ENCODE results near the gene KTN1. TPM values are rescaled to one million over a fixed set of nuclear protein-coding genes. Genes with fewer than 3 reads are reported as not detected.

The KTN1 gene
- total and polyA plus RNA-seq, 4 donors = 57.1 to 152 (median 80.5) TPM

GRCh38 chr14:55707365-55707804 is 127.4 kb downstream of the KTN1 start:
- WGBS, 2 donors = 40 to 53% methylated on average over 6 of the region's 6 CpGs
- H3K4me3 ChIP-seq = no peak overlapping the region

GRCh38 chr14:55710506-55711041 is 130.6 kb downstream of the KTN1 start:
- Histone ChIP-seq H3K27ac (ENCODE audit: low read depth in 1 of 2, low read length in 1 of 2) (no peak overlapping the region), H3K9ac (ENCODE audit: insufficient read depth in 1 of 2, low read length in 2 of 2) (no peak overlapping the region), H3K27me3 (ENCODE audit: control insufficient read depth in 3 of 3, insufficient read depth in 3 of 3, low read length in 2 of 3) (no peaks in the 10 kb centered on the region), H3K4me1 (ENCODE audit: control insufficient read depth in 5 of 5, insufficient read depth in 5 of 5, low read length in 5 of 5) (peaks cover 0 to under 1% (median 0%) of the 10 kb centered on the region in 5 donors), H3K4me3 (no peak overlapping the region), H3K9me3 (ENCODE audit: control insufficient read depth in 4 of 4, insufficient read depth in 3 of 4, low read length in 3 of 4) (no peaks in the 10 kb centered on the region), H3K36me3 (ENCODE audit: control insufficient read depth in 4 of 4, insufficient read depth in 4 of 4, low read length in 4 of 4) (no peaks in the 10 kb centered on the region)
- ATAC-seq (ENCODE audit: insufficient read depth, low FRiP score) = no peak
- 74 to 75% methylated on average over 2 of the region's 2 CpGs for WGBS, 2 donors
- DNase-seq = no peak
- TF ChIP-seq CTCF (IDR thresholded peaks at IDR 0.05; ENCODE audit: control extremely low read depth, extremely low read depth) = no peak

More at GRCh38 chr14:55707365-55707804, 127.4 kb downstream of the KTN1 start:
- peak; percentile 41 for TF ChIP-seq CTCF (IDR thresholded peaks at IDR 0.05; ENCODE audit: control extremely low read depth, extremely low read depth)
- peaks cover 0 to 3% (median 0%) of the 10 kb centered on the region in 5 donors for H3K4me1 ChIP-seq (ENCODE audit: control insufficient read depth in 5 of 5, insufficient read depth in 5 of 5, low read length in 5 of 5)
- H3K36me3 ChIP-seq (ENCODE audit: control insufficient read depth in 4 of 4, insufficient read depth in 4 of 4, low read length in 4 of 4) = no peaks in the 10 kb centered on the region
- no peaks in the 10 kb centered on the region for H3K27me3 ChIP-seq (ENCODE audit: control insufficient read depth in 3 of 3, insufficient read depth in 3 of 3, low read length in 2 of 3)
- DNase-seq (peak in 2 of 3 donors; percentile 74), ATAC-seq (ENCODE audit: insufficient read depth, low FRiP score) (no peak)
- no peak overlapping the region for H3K27ac ChIP-seq (ENCODE audit: low read depth in 1 of 2, low read length in 1 of 2)
- H3K9ac ChIP-seq (ENCODE audit: insufficient read depth in 1 of 2, low read length in 2 of 2) = no peak overlapping the region
- no peaks in the 10 kb centered on the region for H3K9me3 ChIP-seq (ENCODE audit: control insufficient read depth in 4 of 4, insufficient read depth in 3 of 4, low read length in 3 of 4)

GRCh38 chr14:55711175-55711811 is 131.3 kb downstream of the KTN1 start:
- no peak for TF ChIP-seq CTCF (IDR thresholded peaks at IDR 0.05; ENCODE audit: control extremely low read depth, extremely low read depth)
- H3K9ac ChIP-seq (ENCODE audit: insufficient read depth in 1 of 2, low read length in 2 of 2) = no peak overlapping the region
- ATAC-seq (ENCODE audit: insufficient read depth, low FRiP score) (no peak), DNase-seq (no peak)
- H3K27me3 ChIP-seq (ENCODE audit: control insufficient read depth in 3 of 3, insufficient read depth in 3 of 3, low read length in 2 of 3) = no peaks in the 10 kb centered on the region
- no peak overlapping the region for H3K4me3 ChIP-seq
- no peaks in the 10 kb centered on the region for H3K9me3 ChIP-seq (ENCODE audit: control insufficient read depth in 4 of 4, insufficient read depth in 3 of 4, low read length in 3 of 4)
- WGBS, 2 donors = 67 to 88% methylated on average over 3 of the region's 3 CpGs
- no peak overlapping the region for H3K27ac ChIP-seq (ENCODE audit: low read depth in 1 of 2, low read length in 1 of 2)
- H3K36me3 ChIP-seq (ENCODE audit: control insufficient read depth in 4 of 4, insufficient read depth in 4 of 4, low read length in 4 of 4) = no peaks in the 10 kb centered on the region
- H3K4me1 ChIP-seq (ENCODE audit: control insufficient read depth in 5 of 5, insufficient read depth in 5 of 5, low read length in 5 of 5) = no peaks in the 10 kb centered on the region
